Measurements from ENCODE around the gene ABCC8. TPM values are rescaled to one million over a fixed set of nuclear protein-coding genes. Genes with fewer than 3 reads are reported as not detected.

ABCC8 gene
- polyA plus RNA-seq, 1 experiment = not detected

DNA sequence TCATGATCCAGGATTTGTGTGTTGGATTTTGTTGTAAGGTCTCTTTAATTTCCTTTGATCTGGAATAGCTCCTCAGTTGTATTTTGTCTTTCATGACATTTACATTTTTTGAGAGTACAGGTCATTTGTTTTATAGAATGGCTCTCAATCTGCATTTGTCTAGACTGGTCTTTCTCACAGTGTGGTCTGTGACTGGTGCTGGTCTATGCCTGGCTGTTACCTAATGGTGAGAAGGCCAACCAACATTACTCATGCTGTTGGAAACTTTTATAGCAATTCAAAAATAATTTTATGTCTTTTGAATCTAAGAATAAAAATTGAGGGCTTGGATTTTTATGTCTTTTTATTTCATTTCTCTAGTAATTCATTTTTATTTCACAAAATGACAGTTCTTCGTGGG, 129.0 kb downstream of the ABCC8 start:
- Histone ChIP-seq H3K9me3 (ENCODE audit: control insufficient read depth, insufficient read depth, low read length) (no peaks in the 10 kb centered on the region), H3K27me3 (ENCODE audit: control insufficient read depth, insufficient read depth, low read length) (no peaks in the 10 kb centered on the region), H3K27ac (ENCODE audit: low read depth, low read length) (no peak overlapping the region), H3K4me3 (ENCODE audit: low read depth, low read length) (no peak overlapping the region)
- CTCF ChIA-PET = interaction anchor here (0.7 to 0.9 kb wide), 2 partner anchors 52 to 118 kb away, joined by 3 read pairs; no protein-coding TSS in a partner anchor
- TF ChIP-seq, protein P1, sequence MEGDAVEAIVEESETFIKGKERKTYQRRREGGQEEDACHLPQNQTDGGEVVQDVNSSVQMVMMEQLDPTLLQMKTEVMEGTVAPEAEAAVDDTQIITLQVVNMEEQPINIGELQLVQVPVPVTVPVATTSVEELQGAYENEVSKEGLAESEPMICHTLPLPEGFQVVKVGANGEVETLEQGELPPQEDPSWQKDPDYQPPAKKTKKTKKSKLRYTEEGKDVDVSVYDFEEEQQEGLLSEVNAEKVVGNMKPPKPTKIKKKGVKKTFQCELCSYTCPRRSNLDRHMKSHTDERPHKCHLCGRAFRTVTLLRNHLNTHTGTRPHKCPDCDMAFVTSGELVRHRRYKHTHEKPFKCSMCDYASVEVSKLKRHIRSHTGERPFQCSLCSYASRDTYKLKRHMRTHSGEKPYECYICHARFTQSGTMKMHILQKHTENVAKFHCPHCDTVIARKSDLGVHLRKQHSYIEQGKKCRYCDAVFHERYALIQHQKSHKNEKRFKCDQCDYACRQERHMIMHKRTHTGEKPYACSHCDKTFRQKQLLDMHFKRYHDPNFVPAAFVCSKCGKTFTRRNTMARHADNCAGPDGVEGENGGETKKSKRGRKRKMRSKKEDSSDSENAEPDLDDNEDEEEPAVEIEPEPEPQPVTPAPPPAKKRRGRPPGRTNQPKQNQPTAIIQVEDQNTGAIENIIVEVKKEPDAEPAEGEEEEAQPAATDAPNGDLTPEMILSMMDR (IDR thresholded peaks at IDR 0.05; ENCODE audit: low read depth, low read length) = no peak
- DNase-seq (ENCODE audit: low read depth, low spot score) = no peak
- POLR2A ChIA-PET = no interaction called here

DNA sequence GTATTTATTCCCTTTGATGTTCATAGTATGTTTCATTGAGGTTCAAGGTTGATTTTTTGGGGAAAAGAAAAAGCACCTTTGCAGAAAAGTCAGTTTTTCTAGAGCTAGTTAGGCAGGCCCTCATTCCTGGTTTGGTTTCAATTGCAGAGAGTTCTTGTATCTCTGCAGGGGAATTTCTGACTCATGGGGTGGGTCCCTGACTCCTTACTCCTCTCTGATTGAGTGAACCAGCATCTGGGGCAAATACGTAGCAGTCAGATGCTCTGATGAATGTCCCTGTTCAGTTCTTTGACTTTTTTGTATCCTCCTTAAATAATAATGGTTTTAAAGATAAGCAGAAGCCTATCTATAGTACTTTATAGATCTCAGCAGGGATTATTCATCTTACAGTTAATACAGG, 132.7 kb downstream of the ABCC8 start:
- no peak overlapping the region for H3K27ac ChIP-seq (ENCODE audit: low read depth, low read length)
- POLR2A ChIA-PET = no interaction called here
- H3K9me3 ChIP-seq (ENCODE audit: control insufficient read depth, insufficient read depth, low read length) = no peaks in the 10 kb centered on the region
- TF ChIP-seq, protein P1 (IDR thresholded peaks at IDR 0.05; ENCODE audit: low read depth, low read length) = no peak
- no peak for DNase-seq (ENCODE audit: low read depth, low spot score)
- no peak overlapping the region for H3K4me3 ChIP-seq (ENCODE audit: low read depth, low read length)
- no peaks in the 10 kb centered on the region for H3K27me3 ChIP-seq (ENCODE audit: control insufficient read depth, insufficient read depth, low read length)
- CTCF ChIA-PET = interaction anchor here (2.0 kb wide), 1 partner anchor 10 kb away, joined by 17 read pairs; no protein-coding TSS in a partner anchor

DNA sequence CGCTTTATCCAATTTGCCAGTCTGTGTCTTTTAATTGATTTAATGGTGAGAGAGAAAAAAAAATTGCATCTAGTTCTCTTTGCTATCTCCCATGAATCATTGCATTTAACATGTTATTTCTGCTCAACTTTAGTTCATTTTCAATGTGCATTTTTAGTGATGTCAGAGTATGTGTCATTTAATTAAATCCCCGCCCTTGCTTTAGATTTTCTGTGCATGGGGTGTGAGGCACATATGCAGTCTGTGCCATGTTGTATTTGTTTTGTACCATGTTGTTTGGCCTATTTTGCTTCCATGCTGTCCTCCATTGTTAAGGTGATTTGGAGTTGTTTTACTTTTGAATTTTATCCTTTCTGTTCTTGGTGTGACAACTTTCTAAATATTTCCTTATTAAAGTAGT, 133.4 kb downstream of the ABCC8 start:
- TF ChIP-seq, protein P1 (IDR thresholded peaks at IDR 0.05; ENCODE audit: low read depth, low read length) = no peak
- H3K27me3 ChIP-seq (ENCODE audit: control insufficient read depth, insufficient read depth, low read length) = no peaks in the 10 kb centered on the region
- no peak overlapping the region for H3K4me3 ChIP-seq (ENCODE audit: low read depth, low read length)
- no peak for DNase-seq (ENCODE audit: low read depth, low spot score)
- no peak overlapping the region for H3K27ac ChIP-seq (ENCODE audit: low read depth, low read length)
- ChIA-PET POLR2A (no interaction called here), CTCF (no interaction called here)
- no peaks in the 10 kb centered on the region for H3K9me3 ChIP-seq (ENCODE audit: control insufficient read depth, insufficient read depth, low read length)

Other genes with a start within 250 kb of the ABCC8 start
- 183 and 275 TPM in 2 replicates for gene NUCB2, start 200.1 kb downstream of the ABCC8 start, polyA plus RNA-seq (2011; rRNA removed)
- 3.3 and 3.6 TPM in 2 replicates for gene NCR3LG1, start 125.0 kb downstream of the ABCC8 start, polyA plus RNA-seq (2011; rRNA removed)
- gene KCNJ11, start 88.2 kb downstream of the ABCC8 start, polyA plus RNA-seq (2011; rRNA removed) = not detected in 2 replicates
- gene USH1C, start 67.6 kb upstream of the ABCC8 start, polyA plus RNA-seq (2011; rRNA removed) = not detected in 2 replicates
- not detected in 2 replicates for gene OTOG, start 70.4 kb upstream of the ABCC8 start, polyA plus RNA-seq (2011; rRNA removed)
- not detected in 2 replicates for gene MYOD1, start 242.7 kb upstream of the ABCC8 start, polyA plus RNA-seq (2011; rRNA removed)

Data from AG04450 (cell line).